AG04450 (cell line): ENCODE results near the gene CHRNG. TPM values are rescaled to one million over a fixed set of nuclear protein-coding genes. Genes with fewer than 3 reads are reported as not detected.

Experiments used
- CTCF ChIA-PET: fragments of 300-600, 350-600 bp; formaldehyde crosslinking; extraction: SDS; loops from one replicate; lab custom pipeline; 2022; ENCODE audit warnings: antibody characterized with exemption, inconsistent platforms; lab: Charles Lee
- POLR2A ChIA-PET: fragments of 350-600 bp; formaldehyde crosslinking; extraction: SDS; loops from one replicate; lab custom pipeline; 2021; ENCODE audit warnings: antibody characterized with exemption, inconsistent platforms; lab: Yijun Ruan, JAX
- DNase-seq: peaks from one replicate; pipeline ENCODE4 v3.0.0-alpha.2; 2011; ENCODE audit warnings: low read depth, low spot score
- H3K27ac ChIP-seq: one replicate; pipeline ENCODE4 v1.5.1; 2012; ENCODE audit warnings: low read depth, low read length, control low read depth
- H3K27me3 ChIP-seq: one replicate; pipeline ENCODE4 v1.6.0; 2012; ENCODE audit warnings: low read length; ENCODE audit not compliant: control insufficient read depth, insufficient read depth
- H3K4me3 ChIP-seq: 2 replicates; pipeline ENCODE4 v1.5.1; 2011; ENCODE audit warnings: mild to moderate bottlenecking, low read depth, low read length, control low read depth
- H3K9me3 ChIP-seq: 2 replicates; pipeline ENCODE4 v1.5.1; 2012; ENCODE audit warnings: low read length; ENCODE audit not compliant: control insufficient read depth, insufficient read depth
- CTCF ChIP-seq: IDR thresholded peaks from 2 replicates; pipeline ENCODE4 v1.5.1; 2011; ENCODE audit warnings: low read depth, low read length, control low read depth, inconsistent platforms
- polyA minus RNA-seq: library from RNA; depleted of rRNA, polyadenylated mRNA; stranded (reverse); fragments of >200 nt; gene quantifications from 2 replicates; pipeline ENCODE4 v1.2.3, GENCODE V29; 2011; rRNA and poly(A)+ RNA removed
- polyA plus RNA-seq: library from polyadenylated mRNA; depleted of rRNA; stranded (reverse); fragments of >200 nt; gene quantifications from 2 replicates; pipeline ENCODE4 v1.2.3, GENCODE V29; 2011; rRNA removed

The CHRNG gene
- not detected in 2 replicates for polyA plus RNA-seq
- polyA minus RNA-seq: 0.09 TPM in 1 of 2 replicates, not detected in the other

GRCh38 chr2:232539298-232540231 is at the start of gene CHRNG:
TSS of gene CHRNG (plus strand) at chr2:232539692. CDS start at chr2:232539748, 56 bp downstream.
- peaks cover 8% of the 10 kb centered on the region for H3K9me3 ChIP-seq
- no peak within 1 kb of the TSS for H3K4me3 ChIP-seq
- no peak within 1 kb of the TSS for H3K27ac ChIP-seq
- CTCF ChIA-PET: interaction anchor here (1.3 kb wide), 1 partner anchor 19 kb away, joined by 9 read pairs; no protein-coding TSS in a partner anchor
- DNase-seq: no peak
- peaks cover 10% of the 10 kb centered on the region for H3K27me3 ChIP-seq
- POLR2A ChIA-PET: no interaction called here
- TF ChIP-seq CTCF: no peak

GRCh38 chr2:232490221-232491138 is 49.0 kb upstream of the CHRNG start:
- ChIA-PET POLR2A (no interaction called here), CTCF (no interaction called here)
- Histone ChIP-seq H3K9me3 (no peaks in the 10 kb centered on the region; the same call in 1 of the 2 replicates), H3K27ac (no peak overlapping the region), H3K27me3 (peaks cover 40% of the 10 kb centered on the region), H3K4me3 (no peak overlapping the region)
- TF ChIP-seq CTCF: no peak
- DNase-seq: no peak

- no peak overlapping the region for H3K4me3 ChIP-seq
- no peak for DNase-seq
- ChIA-PET CTCF (no interaction called here), POLR2A (no interaction called here)
- no peaks in the 10 kb centered on the region; the same call in 1 of the 2 replicates for H3K9me3 ChIP-seq
- H3K27ac ChIP-seq: no peak overlapping the region
- no peak for TF ChIP-seq CTCF
- H3K27me3 ChIP-seq: peaks cover 39% of the 10 kb centered on the region
Observed at GRCh38 chr2:232491139-232491780, 48.2 kb upstream of the CHRNG start.

GRCh38 chr2:232492236-232492848 is 47.1 kb upstream of the CHRNG start:
- H3K9me3 ChIP-seq: no peaks in the 10 kb centered on the region; the same call in 1 of the 2 replicates
- POLR2A ChIA-PET: no interaction called here
- no peak overlapping the region for H3K27ac ChIP-seq
- DNase-seq: no peak
- peaks cover 35% of the 10 kb centered on the region for H3K27me3 ChIP-seq
- no peak for TF ChIP-seq CTCF
- H3K4me3 ChIP-seq: no peak overlapping the region
- CTCF ChIA-PET: no interaction called here
